ENCODE results near the gene JAK1. TPM values are rescaled to one million over a fixed set of nuclear protein-coding genes. Genes with fewer than 3 reads are reported as not detected.

Gene JAK1
- polyA plus RNA-seq, 1 donor from 2014 or later: 26.8 TPM

DNA sequence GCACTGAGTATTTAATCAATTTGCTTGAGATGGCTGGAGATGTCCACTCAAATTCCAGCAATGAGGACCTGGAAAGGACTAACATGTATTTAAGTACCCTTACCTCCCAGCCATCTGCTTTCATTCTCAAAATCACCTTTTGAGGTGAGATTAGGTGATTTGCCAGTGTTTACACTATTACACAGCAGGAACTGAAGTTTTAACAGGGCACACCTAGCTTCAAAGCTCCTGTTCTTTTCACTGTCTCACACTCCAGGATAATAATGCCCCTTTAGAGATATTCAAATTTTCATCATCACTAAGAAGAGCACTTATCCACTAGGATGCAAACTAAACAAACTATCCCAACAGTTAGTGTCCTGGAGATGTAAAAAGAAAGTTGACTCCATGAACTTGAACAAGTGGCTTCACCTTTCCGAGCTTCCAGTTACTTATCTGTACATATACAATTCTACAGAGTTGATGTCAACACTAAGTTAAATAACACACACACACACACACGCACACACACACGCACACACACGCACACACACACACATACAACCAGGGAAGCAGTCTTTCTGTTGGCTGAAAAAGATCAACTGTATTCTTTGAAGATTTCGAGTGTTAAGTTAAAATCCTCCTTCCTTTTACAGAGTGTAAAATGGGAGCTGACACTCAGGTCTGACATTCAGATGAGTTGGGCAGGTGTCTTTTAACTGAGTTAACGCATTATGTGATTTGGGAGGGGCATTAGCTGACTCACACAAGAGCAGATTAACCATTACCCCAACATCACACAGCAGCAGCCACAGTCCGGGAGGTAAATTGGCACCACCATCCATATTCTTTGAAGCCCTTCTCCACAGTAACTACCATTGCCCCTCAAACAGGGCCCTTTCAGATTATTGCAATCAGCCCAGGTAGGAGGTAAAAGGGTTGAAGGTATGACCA is 15.5 kb upstream of the JAK1 start:
- H2AFZ ChIP-seq (ENCODE audit: low read depth, low read length): no peak overlapping the region
- H3F3A ChIP-seq (ENCODE audit: insufficient read depth, low read length, poor library complexity, severe bottlenecking): no peaks in the 10 kb centered on the region
- no peaks in the 10 kb centered on the region for H3K9me2 ChIP-seq (ENCODE audit: insufficient read depth, low read length)
- H3K9me3 ChIP-seq (ENCODE audit: low read length): no peaks in the 10 kb centered on the region
- TF ChIP-seq, protein P1, sequence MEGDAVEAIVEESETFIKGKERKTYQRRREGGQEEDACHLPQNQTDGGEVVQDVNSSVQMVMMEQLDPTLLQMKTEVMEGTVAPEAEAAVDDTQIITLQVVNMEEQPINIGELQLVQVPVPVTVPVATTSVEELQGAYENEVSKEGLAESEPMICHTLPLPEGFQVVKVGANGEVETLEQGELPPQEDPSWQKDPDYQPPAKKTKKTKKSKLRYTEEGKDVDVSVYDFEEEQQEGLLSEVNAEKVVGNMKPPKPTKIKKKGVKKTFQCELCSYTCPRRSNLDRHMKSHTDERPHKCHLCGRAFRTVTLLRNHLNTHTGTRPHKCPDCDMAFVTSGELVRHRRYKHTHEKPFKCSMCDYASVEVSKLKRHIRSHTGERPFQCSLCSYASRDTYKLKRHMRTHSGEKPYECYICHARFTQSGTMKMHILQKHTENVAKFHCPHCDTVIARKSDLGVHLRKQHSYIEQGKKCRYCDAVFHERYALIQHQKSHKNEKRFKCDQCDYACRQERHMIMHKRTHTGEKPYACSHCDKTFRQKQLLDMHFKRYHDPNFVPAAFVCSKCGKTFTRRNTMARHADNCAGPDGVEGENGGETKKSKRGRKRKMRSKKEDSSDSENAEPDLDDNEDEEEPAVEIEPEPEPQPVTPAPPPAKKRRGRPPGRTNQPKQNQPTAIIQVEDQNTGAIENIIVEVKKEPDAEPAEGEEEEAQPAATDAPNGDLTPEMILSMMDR (IDR thresholded peaks at IDR 0.05; ENCODE audit: poor library complexity, severe bottlenecking): no peak
- no peak for TF ChIP-seq SMC3 (conservative IDR thresholded peaks at IDR 0.05; ENCODE audit: poor library complexity)
- TF ChIP-seq RAD21 (conservative IDR thresholded peaks at IDR 0.05): no peak
- no peak for TF ChIP-seq TAF1 (IDR thresholded peaks at IDR 0.05; ENCODE audit: low read depth)
- TF ChIP-seq, protein P2, sequence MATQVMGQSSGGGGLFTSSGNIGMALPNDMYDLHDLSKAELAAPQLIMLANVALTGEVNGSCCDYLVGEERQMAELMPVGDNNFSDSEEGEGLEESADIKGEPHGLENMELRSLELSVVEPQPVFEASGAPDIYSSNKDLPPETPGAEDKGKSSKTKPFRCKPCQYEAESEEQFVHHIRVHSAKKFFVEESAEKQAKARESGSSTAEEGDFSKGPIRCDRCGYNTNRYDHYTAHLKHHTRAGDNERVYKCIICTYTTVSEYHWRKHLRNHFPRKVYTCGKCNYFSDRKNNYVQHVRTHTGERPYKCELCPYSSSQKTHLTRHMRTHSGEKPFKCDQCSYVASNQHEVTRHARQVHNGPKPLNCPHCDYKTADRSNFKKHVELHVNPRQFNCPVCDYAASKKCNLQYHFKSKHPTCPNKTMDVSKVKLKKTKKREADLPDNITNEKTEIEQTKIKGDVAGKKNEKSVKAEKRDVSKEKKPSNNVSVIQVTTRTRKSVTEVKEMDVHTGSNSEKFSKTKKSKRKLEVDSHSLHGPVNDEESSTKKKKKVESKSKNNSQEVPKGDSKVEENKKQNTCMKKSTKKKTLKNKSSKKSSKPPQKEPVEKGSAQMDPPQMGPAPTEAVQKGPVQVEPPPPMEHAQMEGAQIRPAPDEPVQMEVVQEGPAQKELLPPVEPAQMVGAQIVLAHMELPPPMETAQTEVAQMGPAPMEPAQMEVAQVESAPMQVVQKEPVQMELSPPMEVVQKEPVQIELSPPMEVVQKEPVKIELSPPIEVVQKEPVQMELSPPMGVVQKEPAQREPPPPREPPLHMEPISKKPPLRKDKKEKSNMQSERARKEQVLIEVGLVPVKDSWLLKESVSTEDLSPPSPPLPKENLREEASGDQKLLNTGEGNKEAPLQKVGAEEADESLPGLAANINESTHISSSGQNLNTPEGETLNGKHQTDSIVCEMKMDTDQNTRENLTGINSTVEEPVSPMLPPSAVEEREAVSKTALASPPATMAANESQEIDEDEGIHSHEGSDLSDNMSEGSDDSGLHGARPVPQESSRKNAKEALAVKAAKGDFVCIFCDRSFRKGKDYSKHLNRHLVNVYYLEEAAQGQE (IDR thresholded peaks at IDR 0.05; ENCODE audit: borderline replicate concordance): no peak
- TF ChIP-seq MXI1 (conservative IDR thresholded peaks at IDR 0.05; ENCODE audit: poor library complexity, severe bottlenecking): no peak
- no peak for TF ChIP-seq POLR2AphosphoS5 (IDR thresholded peaks at IDR 0.05)
- no peak for TF ChIP-seq EZH2 (IDR thresholded peaks at IDR 0.05; ENCODE audit: borderline replicate concordance, insufficient read depth, low read length, poor library complexity, severe bottlenecking)
- TF ChIP-seq EP300 (conservative IDR thresholded peaks at IDR 0.05; ENCODE audit: poor library complexity, severe bottlenecking): no peak
- no peak overlapping the region for H3K27ac ChIP-seq (ENCODE audit: low read length)
- H3K9ac ChIP-seq (ENCODE audit: low read length): no peak overlapping the region
- H3K4me3 ChIP-seq (ENCODE audit: low read length): no peak overlapping the region
- H3K79me2 ChIP-seq (replicated peaks; ENCODE audit: insufficient read depth, low read length): no peaks in the 10 kb centered on the region
- H4K20me1 ChIP-seq (ENCODE audit: insufficient read depth): no peaks in the 10 kb centered on the region
- no peaks in the 10 kb centered on the region for H3K36me3 ChIP-seq (ENCODE audit: insufficient read depth, low read length)
- no peaks in the 10 kb centered on the region for H3K27me3 ChIP-seq (ENCODE audit: insufficient read depth, low read depth, low read length)
- no peak overlapping the region for H3K4me2 ChIP-seq (ENCODE audit: low read length)

DNA sequence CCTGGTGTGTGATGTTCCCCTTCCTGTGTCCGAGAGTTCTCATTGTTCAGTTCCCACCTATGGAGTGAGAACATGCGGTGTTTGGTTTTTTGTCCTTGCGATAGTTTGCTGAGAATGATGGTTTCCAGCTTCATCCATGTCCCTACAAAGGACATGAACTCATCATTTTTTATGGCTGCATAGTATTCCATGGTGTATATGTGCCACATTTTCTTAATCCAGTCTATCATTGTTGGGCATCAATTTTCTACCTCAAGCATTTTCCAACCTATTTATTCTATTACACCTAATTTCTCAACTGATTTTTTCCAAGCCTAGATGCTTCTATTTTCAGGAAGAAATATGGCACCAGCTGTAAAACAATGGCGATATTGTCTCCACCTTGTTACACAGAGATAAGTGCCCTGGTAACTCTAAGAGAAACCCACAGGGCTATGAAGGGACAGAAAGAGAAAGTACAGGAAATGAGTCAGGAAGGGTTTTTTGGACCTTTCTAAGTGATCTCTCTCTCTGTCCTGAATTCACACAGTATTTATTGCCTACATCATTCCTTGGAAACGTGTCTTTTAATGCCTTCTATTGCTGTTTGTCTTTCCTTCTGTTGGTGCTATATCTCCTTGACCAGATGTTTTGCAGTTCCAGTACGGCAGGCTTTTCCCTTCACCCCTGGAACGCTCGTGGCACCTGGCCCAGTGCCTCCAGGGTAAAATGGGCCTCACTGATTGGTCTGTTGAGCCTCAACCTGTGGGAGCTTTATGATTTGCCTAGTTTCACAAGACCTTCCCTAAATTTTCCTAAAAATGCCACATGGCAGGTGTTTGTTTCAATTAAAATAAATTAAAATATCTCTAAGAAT is 14.6 kb upstream of the JAK1 start:
- Histone ChIP-seq H3K27ac (ENCODE audit: low read length) (no peak overlapping the region), H3K79me2 (replicated peaks; ENCODE audit: insufficient read depth, low read length) (no peaks in the 10 kb centered on the region), H3K9me3 (ENCODE audit: low read length) (no peaks in the 10 kb centered on the region), H2AFZ (ENCODE audit: low read depth, low read length) (no peak overlapping the region), H3K4me3 (ENCODE audit: low read length) (no peak overlapping the region), H3K4me2 (ENCODE audit: low read length) (no peak overlapping the region), H3K9me2 (ENCODE audit: insufficient read depth, low read length) (no peaks in the 10 kb centered on the region), H3K9ac (ENCODE audit: low read length) (no peak overlapping the region), H3K36me3 (ENCODE audit: insufficient read depth, low read length) (no peaks in the 10 kb centered on the region), H3K27me3 (ENCODE audit: insufficient read depth, low read depth, low read length) (no peaks in the 10 kb centered on the region), H3F3A (ENCODE audit: insufficient read depth, low read length, poor library complexity, severe bottlenecking) (no peaks in the 10 kb centered on the region), H4K20me1 (ENCODE audit: insufficient read depth) (no peaks in the 10 kb centered on the region)
- TF ChIP-seq, protein P1 (IDR thresholded peaks at IDR 0.05; ENCODE audit: poor library complexity, severe bottlenecking): no peak
- TF ChIP-seq SMC3 (conservative IDR thresholded peaks at IDR 0.05; ENCODE audit: poor library complexity): no peak
- no peak for TF ChIP-seq EP300 (conservative IDR thresholded peaks at IDR 0.05; ENCODE audit: poor library complexity, severe bottlenecking)
- TF ChIP-seq TAF1 (IDR thresholded peaks at IDR 0.05; ENCODE audit: low read depth): no peak
- TF ChIP-seq EZH2 (IDR thresholded peaks at IDR 0.05; ENCODE audit: borderline replicate concordance, insufficient read depth, low read length, poor library complexity, severe bottlenecking): no peak
- TF ChIP-seq MXI1 (conservative IDR thresholded peaks at IDR 0.05; ENCODE audit: poor library complexity, severe bottlenecking): no peak
- no peak for TF ChIP-seq POLR2AphosphoS5 (IDR thresholded peaks at IDR 0.05)
- TF ChIP-seq RAD21 (conservative IDR thresholded peaks at IDR 0.05): no peak
- TF ChIP-seq, protein P2 (IDR thresholded peaks at IDR 0.05; ENCODE audit: borderline replicate concordance): no peak
